ENCODE results near the gene DRC7.

Gene DRC7, protein sequence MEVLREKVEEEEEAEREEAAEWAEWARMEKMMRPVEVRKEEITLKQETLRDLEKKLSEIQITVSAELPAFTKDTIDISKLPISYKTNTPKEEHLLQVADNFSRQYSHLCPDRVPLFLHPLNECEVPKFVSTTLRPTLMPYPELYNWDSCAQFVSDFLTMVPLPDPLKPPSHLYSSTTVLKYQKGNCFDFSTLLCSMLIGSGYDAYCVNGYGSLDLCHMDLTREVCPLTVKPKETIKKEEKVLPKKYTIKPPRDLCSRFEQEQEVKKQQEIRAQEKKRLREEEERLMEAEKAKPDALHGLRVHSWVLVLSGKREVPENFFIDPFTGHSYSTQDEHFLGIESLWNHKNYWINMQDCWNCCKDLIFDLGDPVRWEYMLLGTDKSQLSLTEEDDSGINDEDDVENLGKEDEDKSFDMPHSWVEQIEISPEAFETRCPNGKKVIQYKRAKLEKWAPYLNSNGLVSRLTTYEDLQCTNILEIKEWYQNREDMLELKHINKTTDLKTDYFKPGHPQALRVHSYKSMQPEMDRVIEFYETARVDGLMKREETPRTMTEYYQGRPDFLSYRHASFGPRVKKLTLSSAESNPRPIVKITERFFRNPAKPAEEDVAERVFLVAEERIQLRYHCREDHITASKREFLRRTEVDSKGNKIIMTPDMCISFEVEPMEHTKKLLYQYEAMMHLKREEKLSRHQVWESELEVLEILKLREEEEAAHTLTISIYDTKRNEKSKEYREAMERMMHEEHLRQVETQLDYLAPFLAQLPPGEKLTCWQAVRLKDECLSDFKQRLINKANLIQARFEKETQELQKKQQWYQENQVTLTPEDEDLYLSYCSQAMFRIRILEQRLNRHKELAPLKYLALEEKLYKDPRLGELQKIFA

DNA sequence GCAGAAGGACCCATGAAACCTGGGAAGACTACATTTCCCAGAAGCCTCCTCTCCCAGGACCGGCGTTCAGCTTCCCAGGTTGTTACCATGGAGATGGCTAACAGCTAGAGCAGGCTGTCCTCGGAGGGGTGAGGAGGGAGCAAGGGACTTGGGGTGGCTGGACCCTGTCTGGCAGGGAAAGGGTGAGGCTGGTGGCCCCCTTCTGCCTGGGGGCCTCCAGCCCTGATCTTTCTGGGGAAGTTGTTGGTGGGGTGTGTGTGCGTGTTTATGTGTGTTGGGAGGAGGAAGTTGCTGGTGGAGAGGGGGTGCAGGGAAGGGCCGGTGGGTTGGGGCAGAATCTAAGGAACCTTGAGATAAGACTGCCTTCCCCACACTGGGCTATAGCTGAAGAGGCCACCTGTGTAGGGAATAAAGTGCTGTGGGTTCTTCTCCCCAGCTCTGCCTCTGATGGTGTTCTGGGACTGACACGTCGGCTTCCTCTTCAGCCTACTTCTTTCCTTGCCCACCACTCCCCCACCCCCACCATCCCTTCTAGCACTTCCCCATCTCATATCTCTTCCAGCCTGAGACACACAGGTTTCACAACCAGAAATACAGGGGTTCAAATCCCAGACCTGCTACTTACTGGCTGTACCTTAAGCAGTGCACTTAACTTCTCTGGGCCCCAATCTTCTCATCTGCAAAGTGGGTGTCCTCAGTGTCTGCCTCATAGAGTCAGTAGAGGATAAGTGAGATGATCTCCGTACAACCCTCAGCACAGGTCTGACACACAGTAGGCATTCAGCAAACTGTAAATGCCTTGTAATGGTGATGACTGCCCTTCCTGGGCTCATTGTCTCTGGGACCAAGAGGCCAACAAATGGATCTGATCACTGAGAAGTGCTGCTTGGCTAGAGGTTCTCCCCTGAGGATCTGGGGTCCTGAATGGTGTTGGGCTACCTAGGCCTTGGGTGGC, at the start of gene DRC7:
TSS of gene DRC7 (plus strand) at position 82 of the 955 bp plus-strand sequence. CDS start 3,144 bp downstream, outside the sequence.
- peak in 42 of 56 donors; percentile 7 to 76 (median 34) for DNase-seq

DNA sequence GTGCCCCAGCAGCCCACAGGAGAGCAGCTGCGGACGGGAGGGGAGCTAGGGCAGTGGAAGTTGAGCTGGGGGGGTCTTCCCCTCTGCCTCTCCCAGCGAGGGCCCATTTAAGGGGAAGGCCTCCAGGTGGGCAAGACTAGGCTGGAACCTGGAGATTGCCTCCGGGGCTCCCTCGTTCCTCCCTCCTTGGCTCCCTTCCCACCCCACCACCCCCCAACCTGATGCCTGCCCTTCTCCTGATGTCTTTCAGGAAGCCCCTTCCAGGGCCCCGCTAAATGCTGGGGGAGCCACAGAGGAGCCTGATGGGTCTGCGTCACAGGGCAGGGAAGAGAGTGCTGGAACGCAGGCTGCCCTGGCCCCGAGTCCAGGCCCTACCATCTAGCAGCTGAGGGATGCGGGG, 49.4 kb upstream of the DRC7 start:
- no peak for DNase-seq

DNA sequence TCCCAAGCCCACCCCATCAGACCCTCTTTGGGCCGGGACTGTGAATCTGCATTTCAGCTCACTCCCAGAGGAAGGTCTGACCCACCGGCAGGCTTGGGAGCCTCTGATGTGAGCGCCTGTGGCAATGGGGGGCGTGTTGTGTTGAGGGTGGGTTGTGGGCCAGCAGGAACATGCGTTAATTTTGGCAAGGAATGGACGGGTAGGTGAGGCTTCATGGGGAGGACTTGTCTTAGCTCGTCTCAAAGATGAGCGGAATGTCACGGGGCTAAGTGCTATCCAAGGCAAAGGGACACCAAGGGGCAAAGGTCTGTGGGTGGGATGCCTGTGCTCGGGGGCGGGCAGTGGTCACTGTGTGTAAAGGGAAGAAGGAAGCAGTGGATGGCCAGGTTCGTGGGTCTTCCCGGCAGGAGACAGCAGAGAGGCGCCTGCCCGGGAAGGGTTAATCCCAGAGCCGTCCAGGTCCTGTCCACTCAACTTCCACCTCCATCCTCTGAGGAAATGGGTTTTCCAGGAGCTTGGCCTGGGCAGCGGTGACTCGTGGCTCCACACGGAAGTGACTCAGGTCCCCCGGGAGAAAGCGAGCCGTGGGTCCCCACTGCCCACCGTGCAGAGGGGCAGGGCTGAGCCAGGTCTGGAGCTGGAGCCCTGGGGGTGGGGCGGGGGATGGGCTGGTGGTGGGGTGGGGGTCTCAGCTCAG, 48.8 kb upstream of the DRC7 start:
- no peak for DNase-seq

DNA sequence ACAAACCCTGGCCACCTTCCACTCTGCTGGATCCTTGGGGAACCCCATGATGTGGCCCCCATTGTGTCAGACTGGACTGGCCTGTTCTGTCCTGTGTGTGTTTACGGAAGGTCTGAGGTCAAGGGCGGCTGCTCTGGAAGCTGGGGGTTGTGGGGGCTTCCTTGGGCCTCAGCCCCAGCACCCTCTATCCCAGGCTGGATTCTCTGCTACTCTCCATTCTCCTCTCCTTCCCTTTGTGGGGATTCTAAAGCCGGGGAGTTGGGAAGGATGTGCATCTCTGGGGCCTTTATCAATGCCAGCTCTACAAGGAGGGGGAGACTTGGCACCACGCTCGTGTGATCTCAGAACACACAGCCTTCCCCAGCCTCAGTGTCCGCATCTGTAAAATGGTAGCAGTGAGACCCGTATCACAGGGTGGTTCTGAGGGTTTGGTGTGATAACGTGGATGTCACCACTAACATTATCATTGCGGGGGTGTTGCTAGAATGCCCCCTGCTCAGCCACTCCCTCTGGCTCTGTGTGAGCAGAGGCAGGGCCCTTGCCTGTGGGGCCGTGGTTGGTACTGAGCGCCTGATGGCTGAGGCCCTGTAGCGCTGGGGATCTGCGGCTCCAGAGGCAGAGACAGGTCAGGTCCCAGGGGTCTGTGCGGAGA, 48.1 kb upstream of the DRC7 start:
- DNase-seq: no peak

DNA sequence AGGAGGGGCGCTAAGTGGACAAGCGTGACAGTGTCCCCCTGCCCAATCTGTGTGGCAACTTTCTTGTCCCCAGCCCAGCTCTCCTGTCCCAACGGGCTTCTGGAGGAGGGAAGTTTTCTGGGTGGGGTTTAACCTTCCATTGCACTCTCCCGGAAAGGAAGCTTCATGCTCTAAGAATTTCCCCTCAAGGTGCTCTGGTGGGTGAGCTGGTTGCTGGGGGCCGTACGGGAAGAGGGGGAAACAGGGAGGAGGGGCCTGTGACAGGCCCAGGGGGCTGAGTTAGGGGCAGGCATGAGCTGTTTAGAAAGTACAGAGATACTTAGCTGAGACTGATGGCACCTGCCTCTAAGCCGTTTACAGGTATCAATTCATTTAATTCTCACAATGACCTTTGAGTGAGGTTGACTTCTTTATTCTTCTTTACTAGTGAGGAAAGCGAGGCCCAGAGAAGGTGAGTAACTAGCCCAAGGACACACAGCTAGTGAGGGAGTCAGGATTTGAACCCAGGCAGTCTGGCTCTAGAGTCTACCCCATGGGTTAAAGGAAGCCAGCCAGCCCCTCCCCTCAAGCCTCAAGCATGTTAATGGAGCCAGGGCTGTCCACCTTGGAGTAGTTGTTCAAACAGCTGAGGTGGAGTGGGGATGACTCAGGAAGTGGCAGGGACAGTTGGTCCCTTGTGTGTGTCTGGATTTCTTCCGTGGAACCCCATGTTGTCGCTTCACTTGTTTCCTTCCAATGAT, 47.3 kb upstream of the DRC7 start:
- no peak for DNase-seq

DNA sequence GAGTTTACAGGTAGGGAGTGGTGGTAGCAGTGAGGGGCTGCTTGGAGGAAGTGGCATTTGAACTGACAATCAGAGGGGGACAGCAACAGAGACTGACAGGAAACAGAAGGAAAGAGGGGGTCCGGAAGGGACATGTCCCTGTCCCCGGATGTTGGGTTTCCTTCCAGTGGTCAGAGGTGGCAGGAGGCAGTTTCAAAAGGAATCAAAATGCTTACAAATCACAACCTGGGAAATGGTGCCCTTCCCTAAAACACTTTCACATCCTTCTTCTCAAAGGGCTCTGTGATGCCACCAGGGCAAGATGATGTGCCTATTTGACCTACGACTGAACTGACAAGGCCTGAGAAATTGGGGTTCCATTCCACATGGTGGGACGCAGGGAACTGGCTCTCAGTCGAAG, 46.5 kb upstream of the DRC7 start:
- DNase-seq: peak in 2 of 56 donors; percentile 16 to 22

DNA sequence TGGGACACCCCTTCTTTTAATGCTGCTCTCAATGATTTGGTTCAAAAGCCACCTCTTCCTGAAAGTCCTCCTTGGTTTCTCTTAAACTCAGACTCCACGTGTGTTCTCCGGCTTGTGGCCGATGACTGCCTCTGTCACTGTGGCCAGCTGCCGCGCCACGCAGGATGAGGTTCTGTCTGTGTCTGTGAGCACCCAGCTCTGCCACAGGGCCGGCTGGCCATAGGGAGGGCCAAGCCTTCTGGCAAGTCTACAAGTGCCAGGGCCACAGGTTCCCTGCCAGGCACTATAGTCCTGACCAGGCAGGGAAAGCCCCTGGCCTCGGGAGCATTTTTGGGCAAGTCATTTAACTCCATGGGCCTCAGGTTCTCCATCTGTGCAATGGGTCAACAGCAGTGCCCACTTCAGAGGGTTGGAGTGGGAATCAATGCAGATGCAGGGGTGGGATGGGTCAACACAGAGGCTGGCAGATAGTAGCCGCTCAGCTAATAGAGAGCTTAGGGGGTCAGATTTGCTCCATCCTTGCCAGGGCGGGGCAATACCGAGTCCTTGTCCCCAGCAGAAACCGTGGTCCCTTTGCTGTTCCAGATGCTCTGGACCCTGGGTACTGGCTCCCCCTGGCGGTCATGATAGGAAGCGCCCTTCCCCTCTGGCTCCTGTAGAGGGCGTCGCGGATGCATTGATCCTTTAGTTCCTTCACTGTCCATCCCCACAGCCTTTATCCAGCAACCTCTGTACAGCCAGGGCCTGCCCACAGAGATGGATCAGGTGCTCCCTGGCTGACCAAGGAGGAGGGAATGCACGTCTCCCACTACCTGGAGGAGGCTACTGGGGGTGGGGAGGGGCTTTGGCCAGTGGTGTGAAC, 45.8 kb upstream of the DRC7 start:
- peak in 48 of 56 donors; percentile 21 to 89 (median 66) for DNase-seq

DNA sequence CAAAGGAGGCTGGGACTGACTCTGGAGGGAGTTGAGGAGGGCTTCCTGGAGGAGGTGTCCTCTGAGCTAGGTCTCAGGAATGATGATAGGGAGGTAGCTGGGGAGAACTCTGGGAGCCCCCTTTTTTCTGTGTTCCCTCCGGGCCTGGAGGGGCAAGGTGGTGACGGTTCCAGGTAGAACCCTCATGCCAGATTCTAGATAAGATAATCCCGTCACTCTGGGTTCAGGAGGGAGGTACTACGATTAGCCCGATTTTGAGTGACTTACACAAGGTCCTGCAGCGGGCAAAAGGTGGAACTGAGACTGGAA, 45.2 kb upstream of the DRC7 start:
- DNase-seq: no peak

DNA sequence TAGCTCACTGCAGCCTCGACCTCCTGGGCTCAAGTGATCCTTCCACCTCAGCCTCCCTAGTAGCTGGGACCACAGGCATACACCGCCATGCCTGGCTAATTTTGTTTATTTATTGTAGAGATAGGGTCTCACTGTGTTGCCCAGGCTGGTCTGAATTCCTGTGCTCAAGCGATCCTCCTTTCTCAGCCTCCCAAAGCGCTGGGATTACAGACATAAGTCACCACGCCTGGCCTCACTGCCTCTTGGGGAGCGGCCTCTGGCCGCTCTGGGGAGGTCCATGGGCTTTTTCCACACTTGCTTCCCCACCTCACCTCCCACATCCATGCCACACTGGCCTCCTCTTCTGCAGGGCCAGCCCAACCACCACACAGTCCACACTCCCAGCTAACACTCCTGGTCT, 44.8 kb upstream of the DRC7 start:
- DNase-seq: no peak

DNA sequence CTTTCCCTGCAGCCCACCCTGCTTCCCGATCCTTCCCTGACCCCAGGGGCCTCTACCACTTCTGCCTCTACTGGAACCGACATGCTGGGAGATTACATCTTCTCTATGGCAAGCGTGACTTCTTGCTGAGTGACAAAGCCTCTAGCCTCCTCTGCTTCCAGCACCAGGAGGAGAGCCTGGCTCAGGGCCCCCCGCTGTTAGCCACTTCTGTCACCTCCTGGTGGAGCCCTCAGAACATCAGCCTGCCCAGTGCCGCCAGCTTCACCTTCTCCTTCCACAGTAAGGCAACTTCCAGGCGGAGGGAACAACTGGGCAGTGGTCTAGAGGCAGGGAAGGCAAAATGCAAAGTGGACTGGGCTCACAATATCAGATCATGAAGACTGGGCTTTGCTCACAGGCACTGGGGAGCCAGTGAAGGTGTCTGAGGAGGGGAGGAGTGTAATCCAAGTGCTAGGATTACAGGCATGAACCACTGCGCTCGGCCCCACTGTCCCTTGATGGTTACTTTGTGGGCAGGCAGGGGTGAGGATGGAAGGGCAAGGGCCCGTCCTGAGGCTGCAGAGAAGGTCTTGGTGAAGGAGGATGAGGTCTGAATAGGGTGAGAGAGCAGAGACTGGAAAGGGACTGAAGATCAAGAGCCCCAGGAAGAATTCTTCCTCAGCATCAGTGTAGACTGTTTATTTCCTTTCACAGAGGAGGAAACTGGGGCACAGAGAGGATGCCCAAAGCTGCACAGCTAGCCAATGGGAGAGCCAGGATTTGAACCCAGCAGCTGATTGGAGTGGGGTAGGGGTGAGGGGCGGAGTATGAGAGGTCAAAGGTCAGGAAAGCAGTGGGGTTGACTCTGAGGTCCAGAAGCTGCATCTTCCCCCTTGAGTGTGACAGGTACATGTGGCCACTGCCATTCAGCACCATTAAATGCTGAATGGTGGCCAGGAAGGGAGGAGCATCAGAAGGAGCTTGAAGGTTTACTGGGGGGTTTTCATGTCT, 43.0 kb upstream of the DRC7 start:
- DNase-seq: no peak

DNA sequence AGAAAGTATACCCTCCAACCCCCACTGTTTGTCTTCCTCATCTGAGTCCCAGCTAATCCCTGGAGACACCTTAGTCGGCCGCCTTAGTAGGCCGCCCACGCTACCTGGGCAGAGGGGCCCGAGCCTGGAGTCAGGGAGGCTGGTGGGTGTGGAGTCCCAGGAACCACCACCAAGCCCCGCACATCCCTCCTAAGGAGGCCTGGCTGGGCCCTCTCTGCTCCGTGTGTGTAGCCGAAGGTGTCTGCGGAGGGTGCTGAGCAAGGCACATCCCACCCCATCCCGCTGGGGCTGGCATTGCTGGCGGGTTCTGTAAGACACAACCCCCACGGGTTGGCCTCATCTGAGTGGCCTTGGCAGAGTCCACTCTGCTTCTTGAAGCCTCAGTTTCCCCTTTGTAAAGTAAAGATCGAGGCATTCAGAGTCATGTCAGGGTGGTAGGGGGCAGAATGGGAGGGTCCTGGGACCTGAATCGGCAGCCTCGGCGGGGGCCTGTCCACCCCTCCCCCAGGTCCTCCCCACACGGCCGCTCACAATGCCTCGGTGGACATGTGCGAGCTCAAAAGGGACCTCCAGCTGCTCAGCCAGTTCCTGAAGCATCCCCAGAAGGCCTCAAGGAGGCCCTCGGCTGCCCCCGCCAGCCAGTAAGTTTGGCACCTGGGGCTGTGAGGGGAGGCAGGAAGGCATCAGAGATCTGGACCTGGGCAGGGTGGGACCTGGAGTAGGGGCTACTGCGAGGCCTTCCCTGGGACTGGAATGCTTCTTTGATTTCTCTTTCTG, 41.7 kb upstream of the DRC7 start:
- no peak for DNase-seq

DNA sequence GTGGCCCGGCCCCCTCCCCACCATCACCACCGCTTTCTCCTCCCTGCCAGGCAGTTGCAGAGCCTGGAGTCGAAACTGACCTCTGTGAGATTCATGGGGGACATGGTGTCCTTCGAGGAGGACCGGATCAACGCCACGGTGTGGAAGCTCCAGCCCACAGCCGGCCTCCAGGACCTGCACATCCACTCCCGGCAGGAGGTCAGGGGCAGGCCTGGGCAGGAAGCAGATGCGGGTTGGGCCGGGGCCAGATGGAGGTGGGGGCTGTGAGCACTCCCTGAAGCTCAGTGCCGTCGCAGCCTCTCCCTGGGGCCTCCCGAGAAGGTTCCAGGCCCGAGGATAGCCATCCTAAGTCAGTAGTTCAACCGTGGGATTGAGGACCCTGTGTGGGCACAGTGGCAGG, 40.7 kb upstream of the DRC7 start:
- DNase-seq: no peak

DNA sequence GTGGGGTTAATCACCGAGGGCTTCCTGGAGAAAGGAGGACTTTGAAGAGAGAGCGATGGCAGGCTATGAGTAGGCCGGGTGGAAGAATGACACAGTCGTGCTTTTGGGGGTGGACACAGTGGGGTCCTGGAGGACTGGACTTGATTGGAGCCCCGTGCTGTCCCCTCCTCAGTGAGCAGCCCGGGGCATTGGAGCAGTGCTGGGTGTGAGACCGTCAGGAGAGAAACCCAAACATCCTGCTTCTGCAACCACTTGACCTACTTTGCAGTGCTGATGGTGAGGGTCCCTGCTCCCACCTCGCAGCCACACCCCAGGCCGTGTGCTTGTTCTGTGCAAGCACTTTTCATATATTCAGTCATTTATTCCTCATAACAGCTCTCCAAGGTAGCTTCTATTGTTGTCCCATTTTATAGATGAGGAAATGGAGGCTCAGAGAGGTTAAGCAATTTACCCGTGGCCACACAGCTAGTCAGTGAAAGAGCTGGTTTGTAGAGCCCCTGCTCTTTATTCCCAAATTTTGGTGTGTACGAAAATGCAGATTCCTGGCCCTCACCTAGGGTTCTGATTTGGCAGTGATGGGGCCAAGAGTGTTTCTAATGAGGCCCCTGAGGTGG, 38.2 kb upstream of the DRC7 start:
- no peak for DNase-seq

DNA sequence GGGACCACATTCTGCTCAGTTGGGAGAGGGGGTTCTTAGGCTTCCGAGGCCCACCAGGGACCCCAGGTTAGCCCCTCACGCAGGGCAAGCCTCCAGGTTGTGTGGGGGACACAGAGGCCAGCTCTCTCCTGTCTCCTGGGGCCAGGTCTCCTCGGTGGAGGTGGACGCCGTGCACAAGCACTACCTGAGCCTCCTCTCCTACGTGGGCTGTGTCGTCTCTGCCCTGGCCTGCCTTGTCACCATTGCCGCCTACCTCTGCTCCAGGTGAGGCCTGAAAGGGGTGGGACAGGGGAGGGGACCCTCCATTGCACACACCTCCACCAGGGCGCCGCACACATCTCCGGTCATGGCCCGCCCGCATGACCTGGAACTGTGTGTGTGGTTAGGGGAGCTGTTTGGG, 37.4 kb upstream of the DRC7 start:
- no peak for DNase-seq

DNA sequence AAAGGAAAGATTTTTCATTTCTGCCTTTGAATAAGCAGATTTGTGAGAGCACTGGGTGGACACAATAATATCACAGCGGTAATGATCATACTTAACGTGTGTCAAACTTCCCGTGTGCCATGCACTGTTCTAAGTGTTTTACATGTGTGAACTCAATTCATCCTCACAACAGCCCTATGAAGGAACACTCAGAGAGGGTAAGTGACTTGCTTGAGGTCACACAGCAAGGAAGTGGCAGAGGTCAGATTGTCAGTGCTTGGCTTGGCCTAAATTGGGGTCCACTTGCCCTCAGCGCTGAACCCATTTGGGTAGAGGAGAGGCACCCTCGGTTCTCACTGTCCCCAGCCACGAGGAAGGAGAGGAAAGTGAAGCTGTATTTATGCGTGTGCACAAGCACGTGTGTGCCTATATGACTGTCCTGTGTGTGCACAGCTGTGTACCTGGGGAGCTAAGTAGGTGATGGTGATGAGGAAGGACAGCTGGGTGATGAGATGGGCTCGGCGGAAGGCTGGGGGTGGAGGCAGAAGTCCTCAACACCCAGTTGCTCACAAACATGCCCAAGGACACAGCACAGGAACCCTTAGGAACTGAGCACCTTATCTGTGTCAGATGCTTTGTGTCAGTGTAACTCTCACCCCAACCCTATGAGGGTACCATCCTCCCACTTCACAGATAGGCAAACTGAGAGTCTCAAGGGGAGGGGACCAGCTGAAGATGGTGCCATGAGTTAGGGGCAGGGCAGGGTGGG, 36.3 kb upstream of the DRC7 start:
- no peak for DNase-seq
